Fibroblast of the aortic adventitia (primary cell): Measurements from ENCODE around the gene MRPL50. TPM values are rescaled to one million over a fixed set of nuclear protein-coding genes. Genes with fewer than 3 reads are reported as not detected.
A peak's percentile ranks its signal among the peaks of the same experiment; 100 is the strongest.
"Not testable (repeated sequence)": the region's sequence is repeated elsewhere in the genome, so short reads cannot be mapped to it uniquely, and the experiment has no call there.

ENCODE experiments used
- DNase-seq: peaks from one replicate; pipeline ENCODE4 v3.0.0-alpha.2; 2010; ENCODE audit warnings: low read depth
- H3K4me3 ChIP-seq: 2 replicates; pipeline ENCODE4 v1.5.1; 2011; ENCODE audit warnings: low read depth, mild to moderate bottlenecking, control low read depth, low read length, moderate library complexity
- total RNA-seq: library from RNA; depleted of rRNA; stranded (reverse); fragments of >200 nt; gene quantifications from 2 replicates; pipeline ENCODE4 v1.2.3, GENCODE V29; 2012; ENCODE audit warnings: low replicate concordance
- TF ChIP-seq, protein P1 (sequence below): IDR thresholded peaks from 2 replicates; pipeline ENCODE4 v1.5.1; 2011; ENCODE audit warnings: mild to moderate bottlenecking, low read length, control low read depth, inconsistent platforms; ENCODE audit not compliant: insufficient read depth

Gene MRPL50
- total RNA-seq, 1 donor = 14.0 TPM

DNA sequence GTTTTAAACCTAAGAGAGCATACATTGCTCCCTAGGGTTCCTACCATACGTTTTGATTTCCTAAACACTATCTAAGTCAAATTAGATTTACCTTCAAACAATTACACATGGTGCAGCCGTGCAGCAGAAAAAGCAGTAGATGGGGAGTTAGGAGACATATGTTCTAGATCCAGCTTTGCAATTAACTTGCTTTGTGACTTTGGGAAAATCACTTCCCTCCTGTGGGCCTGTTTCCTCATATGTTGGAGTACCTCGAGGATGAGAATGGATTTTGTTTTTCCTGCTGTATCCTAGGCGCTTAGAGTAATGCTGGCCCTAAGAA, 711 bp downstream of the MRPL50 start:
- TF ChIP-seq, protein P1, sequence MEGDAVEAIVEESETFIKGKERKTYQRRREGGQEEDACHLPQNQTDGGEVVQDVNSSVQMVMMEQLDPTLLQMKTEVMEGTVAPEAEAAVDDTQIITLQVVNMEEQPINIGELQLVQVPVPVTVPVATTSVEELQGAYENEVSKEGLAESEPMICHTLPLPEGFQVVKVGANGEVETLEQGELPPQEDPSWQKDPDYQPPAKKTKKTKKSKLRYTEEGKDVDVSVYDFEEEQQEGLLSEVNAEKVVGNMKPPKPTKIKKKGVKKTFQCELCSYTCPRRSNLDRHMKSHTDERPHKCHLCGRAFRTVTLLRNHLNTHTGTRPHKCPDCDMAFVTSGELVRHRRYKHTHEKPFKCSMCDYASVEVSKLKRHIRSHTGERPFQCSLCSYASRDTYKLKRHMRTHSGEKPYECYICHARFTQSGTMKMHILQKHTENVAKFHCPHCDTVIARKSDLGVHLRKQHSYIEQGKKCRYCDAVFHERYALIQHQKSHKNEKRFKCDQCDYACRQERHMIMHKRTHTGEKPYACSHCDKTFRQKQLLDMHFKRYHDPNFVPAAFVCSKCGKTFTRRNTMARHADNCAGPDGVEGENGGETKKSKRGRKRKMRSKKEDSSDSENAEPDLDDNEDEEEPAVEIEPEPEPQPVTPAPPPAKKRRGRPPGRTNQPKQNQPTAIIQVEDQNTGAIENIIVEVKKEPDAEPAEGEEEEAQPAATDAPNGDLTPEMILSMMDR = no peak
- no peak for DNase-seq

DNA sequence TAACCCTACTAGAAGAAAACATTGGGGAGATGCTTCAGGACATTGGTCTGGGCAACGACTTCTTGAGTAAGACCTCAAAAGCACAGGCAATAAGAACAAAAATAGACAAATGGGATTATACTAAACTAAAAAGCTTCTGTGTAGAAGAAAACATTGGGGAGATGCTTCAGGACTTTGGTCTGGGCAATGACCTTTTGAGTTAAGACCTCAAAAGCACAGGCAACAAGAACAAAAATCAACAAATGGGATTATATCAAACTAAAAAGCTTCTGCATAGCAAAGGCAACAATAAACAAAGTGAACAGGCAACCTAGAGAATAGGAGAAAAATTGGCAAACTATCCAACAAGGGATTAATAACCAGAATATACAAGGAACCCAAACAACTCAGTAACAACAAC, 3.7 kb downstream of the MRPL50 start:
- DNase-seq = no peak
- TF ChIP-seq, protein P1 = no peak
- no peak overlapping the region for H3K4me3 ChIP-seq

More for the DNA sequence above, 711 bp downstream of the MRPL50 start:
- peak overlapping the region; percentile 87 for H3K4me3 ChIP-seq

DNA sequence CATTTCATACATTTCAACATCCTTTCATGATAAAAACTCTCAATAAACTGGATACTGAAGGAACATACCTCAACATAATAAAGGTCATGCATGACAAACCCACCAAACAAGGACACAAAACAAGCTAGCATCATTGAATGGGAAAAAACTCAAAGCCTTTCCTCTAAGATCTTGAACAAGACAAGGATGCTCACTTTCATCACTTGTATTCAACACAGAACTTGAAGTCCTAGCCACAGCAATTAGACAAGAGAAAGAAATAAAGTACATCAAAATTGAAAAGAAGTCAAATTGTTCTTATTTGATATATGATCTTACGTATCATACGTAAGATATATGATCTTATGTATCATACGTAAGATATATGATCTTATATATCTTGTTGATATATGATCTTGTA, 5.3 kb downstream of the MRPL50 start:
- DNase-seq = no peak
- TF ChIP-seq, protein P1 = no peak

DNA sequence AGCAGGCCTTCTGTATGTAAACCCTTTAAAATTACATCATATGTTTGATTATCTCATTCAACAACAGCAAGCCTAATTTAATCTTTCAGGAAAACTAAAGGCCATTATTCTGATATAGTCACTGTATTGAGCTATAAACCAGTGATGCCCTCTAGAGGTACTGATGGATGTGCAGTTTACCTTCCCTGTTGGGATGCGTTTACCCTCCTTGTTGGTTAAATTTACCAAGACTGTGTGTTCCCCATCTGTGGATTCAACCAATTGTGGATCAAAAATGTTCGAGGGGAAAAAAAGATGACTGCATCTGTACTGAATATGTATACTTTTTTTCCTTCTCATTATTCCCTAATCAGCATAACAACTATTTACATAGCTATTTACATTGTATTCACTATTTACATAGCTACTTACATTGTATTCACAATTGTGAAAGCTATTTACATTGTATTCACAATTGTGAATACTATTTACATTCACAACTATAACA, 9.9 kb downstream of the MRPL50 start:
- TF ChIP-seq, protein P1 = peak; percentile 39
- DNase-seq = no peak
- H3K4me3 ChIP-seq = no peak overlapping the region

More for the DNA sequence above, 5.3 kb downstream of the MRPL50 start:
- no peak overlapping the region for H3K4me3 ChIP-seq

DNA sequence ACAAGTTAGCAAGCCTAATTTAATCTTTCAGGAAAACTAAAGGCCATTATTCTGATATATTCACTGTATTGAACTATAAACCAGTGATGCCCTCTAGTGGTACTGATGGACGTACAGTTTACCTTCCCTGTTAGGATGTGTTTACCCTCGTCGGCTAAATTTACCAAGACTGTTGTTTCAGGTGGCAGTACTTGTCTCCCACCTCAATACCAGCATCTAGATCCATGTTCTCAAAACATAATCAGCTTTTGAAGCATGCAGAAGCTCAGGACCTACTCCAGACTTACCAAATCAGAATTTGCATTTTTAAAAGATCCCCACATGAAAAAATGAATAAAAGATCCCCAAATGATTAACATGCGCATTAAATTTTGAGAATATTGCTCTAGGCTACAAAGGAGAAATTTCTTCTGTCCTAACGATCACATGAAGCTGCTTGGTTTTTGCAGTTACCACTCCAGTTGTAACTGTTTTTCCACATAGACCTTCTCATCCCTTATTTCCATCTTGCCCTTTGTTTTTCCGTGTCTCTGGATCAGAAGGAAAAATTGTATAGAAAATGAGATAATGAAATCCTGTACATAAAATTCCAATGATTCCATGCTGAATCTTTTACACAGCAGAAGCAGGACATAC, 10.4 kb downstream of the MRPL50 start:
- TF ChIP-seq, protein P1 = peak; percentile 73

DNA sequence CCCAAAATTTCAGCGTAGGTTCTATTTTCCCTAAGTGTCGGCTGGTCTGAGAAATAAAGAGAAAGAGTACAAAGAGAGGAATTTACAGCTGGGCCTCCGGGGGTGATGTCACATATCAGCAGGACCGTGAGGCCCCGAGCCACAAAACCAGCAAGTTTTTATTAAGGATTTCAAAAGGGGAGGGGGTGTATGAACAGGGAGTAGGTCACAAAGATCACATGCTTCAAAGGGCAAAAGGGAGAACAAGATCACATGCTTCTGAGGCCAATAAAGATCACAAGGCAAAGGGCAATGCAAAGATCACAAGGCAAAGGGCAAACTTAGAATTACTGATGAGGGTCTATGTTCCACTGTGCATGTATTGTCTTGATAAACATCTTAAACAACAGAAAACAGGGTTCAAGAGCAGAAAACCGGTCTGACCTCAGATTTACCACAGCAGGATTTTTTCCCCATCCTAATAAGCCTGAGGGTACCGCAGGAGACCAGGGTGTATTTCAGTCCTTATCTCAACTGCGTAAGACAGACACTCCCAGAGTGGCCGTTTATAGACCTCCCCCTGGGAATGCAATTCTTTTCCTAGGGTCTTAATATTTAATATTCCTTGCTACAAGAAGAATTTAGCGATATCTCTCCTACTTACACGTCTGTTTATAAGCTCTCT, 13.4 kb downstream of the MRPL50 start, which contains the start of gene BAAT:
Gene BAAT (minus strand): TSS at position 134 of the 664 bp plus-strand sequence. CDS start 13,602 bp downstream, outside the sequence.
- not testable (repeated sequence) for DNase-seq

More for the DNA sequence above, 10.4 kb downstream of the MRPL50 start:
- peak; percentile 58 for DNase-seq
- H3K4me3 ChIP-seq = no peak overlapping the region

DNA sequence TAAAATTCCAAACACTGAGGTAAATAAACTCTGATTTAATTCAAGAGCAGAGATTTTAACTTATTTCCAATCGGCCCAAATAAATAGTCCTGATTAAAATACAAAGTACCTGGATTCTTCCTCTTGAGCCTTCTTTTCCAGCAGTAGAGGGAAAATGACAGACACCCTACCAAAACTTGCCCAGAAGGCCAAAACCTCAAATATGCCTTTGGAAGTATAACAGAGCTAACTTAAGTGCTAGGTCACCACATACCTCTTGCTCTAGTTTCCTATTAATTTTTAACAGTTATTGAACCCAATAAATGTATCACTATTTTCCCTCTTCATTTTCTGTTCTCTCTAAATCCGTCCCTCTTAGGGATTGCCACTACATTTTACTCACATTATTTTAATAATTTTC, 15.1 kb downstream of the MRPL50 start:
- DNase-seq = no peak
- TF ChIP-seq, protein P1 = no peak

More for the DNA sequence above, 13.4 kb downstream of the MRPL50 start, which contains the start of gene BAAT:
- H3K4me3 ChIP-seq = not testable (repeated sequence)

More for the DNA sequence above, 15.1 kb downstream of the MRPL50 start:
- no peak overlapping the region for H3K4me3 ChIP-seq
